ENCODE results near the gene SHANK3.
A peak's percentile ranks its signal among the peaks of the same experiment; 100 is the strongest.
"Not testable (repeated sequence)": the region's sequence is repeated elsewhere in the genome, so short reads cannot be mapped to it uniquely, and the experiment has no call there.

The SHANK3 gene

DNA sequence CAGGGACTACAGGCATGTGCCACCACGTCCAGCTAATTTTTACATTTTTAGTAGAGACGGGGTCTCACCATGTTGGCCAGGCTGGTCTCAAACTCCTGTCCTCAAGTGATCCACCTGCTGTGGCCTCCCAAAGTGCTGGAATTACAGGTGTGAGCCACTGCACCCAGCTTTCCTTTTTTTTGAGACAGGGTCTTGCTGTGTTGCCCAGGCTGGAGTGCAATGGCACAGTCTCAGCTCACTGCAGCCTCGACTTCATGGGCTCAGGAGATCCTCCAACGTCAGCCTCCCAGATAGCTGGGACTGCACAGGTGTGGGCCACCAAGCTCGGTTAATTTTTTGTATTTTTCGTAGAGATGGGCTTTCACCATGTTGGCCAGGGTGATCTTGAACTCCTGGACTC, 18.0 kb upstream of the SHANK3 start:
- not testable (repeated sequence) for DNase-seq

DNA sequence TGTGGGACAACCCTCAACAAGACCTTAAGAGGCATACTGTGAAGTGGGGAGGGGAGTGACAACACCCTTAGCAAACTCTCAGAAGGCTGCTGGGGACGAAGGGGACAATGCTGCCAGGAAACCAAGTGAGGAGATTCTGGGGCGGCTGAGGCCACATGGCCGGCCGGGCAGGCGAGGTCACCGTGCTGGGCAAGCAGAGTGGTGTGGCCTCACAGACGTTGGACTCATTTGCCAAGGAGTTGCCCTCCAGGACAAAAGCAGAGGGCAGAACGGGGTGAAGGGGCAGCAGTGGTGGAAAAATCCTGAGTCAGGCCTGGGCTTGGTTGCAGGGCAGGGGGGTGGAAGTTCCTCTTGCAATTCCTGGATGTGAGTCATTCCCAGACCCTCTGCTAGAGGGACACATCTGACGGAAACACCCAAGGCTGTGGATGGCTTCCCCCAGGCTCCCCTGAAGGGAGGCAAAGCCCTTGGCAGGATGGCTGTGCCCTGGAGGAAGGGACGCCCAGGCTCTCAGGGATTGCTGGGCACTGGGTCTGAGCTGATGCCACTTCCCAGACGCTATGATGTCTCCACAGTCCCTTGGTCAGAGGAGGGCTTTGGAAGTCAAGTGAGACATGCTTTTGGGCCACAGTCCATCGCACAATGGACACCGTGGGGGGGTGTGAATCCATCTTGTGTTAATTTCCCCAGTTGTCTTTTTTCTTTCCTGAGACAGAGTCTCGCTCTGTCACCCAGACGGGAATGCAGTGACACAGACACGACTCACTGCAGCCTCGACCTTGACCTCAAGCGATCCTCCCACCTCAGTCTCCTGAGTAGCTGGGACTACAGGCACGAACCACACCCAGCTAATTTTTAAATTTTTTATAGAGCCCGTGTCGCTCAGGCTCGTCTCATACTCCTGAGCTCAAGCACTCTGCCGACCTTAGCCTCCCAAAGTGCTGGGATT, 16.2 kb upstream of the SHANK3 start:
- no peak for DNase-seq

DNA sequence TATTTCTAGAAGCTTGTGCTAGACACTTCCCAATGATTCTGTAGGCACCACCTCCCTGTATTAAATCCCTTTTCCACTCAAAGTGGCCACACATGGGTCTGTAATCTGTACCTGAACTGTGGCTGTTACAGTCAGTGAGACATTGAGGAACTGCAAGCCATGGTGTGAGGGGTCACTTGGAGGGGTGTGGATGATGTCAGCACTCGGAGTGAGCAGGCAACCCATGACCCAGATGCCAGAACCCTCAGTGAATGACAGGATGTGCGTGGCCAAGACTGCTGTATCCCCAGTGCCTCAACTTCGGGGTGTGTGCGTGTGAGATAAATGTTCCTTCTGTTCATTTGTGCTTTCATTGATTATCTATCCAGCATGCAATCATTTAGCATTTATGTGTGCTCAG, 14.7 kb upstream of the SHANK3 start:
- no peak for DNase-seq

DNA sequence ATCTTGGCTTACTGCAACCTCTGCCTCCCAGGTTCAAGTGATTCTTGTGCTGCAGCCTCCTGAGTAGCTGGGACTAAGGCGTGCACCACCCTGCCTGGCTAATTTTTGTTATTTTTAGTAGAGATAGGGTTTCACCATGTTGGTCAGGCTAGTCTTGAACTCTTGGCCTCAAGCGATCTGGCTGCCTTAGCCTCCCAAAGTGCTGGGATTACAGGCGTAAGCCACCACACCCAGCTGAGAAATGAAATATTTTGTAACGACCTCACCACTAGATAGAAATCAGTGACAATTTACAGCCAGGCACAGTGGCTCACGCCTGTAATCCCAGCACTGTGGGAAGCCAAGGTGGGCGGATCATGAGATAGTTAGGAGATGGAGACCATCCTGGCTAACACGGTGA, 12.9 kb upstream of the SHANK3 start:
- not testable (repeated sequence) for DNase-seq

DNA sequence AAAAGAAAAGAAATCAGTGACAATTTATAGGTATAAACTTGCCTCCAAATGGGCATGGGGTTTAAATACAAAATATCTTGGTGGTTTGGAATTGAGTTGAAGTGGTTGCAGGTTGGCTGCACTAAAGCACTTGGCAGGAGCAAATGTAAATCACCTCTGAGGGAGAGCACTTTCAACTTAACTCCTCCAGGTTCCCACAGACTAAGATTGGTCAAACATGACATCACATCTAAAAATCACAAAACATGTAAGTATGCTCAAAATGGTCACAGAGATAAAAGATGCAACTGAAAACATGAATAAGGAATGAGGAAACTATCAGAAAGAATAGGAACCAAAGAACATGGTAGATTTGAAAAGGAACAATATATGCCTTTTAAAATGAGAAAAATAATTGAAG, 12.3 kb upstream of the SHANK3 start:
- no peak for DNase-seq

DNA sequence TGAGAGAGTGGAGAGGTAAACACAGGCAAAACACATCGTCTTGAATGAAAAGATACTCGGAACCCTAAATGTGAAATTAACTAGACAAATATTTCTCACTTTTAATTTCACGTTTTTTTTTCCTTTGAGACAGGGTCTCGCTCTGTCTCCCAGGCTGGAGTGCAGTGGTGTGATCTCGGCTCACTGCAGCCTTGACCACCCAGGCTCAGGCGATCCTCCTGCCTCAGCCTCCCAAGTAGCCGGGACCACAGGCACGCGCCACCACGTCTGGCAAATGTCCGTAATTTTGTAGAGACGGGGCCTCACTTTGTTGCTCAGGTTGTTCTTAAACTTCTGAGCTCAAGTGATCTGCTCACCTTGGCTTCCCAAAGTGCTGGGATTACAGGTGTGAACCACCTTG, 7.4 kb upstream of the SHANK3 start:
- no peak for DNase-seq

DNA sequence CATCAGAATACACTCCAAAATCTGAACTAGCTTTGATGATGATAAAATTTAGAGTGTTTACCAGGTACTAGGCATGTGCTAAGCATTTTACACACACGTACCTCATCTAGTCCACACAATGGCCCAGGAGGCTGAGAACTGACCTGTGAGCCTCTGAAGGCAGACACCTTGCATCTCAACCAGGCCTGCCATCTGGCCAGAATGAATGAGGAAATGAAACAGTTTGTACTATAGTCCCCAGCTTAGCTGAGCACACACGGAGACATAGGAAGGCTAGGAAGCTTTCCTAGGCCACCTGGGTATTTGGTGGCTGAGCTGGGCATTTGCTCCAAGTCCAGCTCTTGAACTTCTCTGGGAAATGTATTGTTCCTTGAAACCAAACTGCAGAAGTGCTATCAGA, 6.9 kb upstream of the SHANK3 start:
- DNase-seq = no peak

DNA sequence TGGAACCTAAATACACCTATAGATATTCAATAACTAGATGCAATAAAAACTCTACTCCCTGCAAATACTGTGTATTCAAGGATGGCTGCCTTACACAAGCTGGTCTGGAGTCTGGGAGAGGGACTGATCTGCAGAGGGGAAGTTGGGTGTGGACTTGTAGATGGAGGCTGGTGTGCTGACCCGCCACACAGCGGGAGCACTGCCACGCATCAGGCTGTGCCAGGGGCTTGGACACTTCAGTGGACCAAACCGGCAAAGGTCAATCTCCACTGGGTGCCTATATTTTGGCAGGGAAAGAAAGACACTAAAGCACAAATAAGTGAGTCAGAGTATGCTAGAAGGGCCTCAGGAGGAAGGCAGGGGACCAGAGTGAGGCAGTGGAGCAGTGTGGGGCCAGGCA, 2.1 kb upstream of the SHANK3 start:
- DNase-seq = no peak

DNA sequence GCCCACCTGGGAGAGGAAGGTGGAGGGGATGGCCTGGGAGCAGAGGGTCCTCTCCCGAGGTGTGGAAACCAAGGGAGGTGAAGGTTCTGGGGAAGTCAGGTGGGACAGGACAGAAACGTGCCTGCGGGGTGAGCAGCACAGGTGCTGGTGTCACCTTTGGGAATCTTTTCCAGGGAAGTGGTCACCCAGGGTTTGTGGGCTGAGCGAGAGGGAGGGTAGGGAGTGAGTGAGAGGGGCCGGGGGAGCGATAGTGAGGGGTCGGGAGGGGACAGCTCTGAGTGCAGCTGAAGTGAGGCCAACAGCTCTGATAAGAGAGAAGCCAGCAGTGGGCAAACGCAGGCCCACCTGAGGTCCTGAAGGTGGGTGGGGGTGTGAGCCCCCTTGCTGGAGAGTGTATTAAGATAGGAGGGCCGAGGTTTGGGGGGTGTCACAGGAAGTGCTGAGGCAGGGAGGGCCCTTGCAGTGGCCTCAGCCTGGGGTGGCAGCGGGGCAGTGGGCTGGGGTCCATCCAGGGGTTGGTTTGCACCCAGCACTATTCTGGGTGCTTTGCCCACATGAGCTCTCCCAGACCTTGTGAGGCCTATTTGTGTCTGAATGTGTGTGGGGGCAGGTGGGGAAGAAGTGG, 1.6 kb upstream of the SHANK3 start:
- DNase-seq = no peak

DNA sequence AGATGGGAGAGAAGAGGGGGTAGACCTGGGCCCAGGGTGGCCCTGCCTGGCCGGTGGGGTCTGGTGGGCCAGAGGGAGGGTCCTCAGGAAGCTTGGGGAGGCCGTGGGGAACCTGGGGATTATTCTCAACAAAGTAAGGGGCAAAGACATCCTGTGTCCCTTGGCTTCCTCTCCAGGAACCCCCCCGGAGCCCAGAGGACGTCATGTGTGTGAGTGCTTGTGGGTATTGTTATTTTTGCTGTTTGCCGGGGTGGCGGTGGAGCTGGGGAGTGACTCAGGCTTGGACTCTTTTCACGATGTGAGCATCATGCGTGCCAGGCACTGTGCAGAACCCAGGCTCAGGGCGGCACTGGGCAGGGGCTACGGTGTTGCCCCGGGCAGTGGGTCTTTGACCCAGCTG, 982 bp upstream of the SHANK3 start:
- no peak for DNase-seq

DNA sequence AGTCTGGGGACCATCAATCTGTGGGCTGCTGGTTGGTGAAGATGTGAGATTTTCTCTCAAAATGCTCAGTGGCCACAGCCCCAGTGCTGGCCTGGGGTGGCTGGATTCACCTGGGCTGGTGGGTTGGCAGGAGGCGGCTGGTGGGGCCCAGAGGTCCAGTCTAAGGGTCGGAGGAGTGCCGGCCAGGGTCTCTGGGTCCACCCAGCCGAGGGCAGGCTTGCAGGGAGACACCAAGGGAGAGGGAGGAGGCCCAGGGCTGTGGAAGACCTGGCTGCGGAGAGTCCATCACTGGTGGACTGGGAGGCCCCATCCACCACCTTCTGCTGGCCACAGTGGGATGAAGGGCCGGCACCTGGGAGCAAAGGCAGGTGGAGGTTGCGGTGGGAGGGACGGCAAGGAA, 582 bp upstream of the SHANK3 start:
- no peak for DNase-seq

DNA sequence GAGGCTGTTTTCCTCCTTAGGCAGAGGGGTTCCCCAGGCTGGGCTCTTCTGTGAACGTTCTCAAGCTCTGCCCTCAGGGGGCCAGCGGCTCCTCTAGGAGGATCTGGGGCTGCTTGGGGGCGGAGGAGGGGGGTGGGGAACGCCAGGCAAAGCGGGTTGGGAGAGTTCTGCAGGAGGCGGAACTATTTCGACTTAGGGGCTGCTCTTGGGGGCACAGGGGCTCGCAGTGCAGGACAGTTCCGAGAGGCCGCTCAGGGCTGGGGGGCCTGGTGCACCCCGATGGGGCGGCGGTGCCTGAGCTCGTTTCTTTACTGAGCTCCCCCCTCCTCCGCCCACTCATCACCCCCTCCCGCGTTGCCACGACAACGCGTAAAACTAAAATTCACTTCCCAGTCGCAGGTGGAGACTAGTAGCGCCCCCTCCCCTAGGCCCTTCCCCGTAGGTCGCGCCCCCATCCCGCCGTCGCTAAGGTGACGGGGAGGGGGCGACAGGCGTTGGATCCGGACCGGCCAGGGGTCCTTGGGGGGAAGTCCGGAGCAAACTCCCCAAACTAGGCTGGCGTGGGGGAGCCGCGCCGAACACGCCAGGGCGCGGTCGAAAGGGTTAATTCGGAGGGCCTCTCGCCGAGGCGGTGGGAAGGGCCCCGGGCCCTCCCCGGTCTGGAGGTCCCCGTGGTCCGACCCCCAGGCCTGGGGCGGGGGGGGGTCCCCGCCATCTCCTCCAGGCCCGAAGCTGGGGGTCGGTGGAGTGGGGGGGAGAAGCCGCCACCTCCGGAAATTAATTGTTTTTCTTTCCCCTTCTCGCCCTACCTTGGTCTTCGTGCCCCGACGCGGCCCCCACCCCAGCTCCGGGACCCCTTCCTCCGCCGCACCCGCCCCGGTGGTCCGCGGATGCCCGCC, 857 bp downstream of the SHANK3 start:
- no peak for DNase-seq

DNA sequence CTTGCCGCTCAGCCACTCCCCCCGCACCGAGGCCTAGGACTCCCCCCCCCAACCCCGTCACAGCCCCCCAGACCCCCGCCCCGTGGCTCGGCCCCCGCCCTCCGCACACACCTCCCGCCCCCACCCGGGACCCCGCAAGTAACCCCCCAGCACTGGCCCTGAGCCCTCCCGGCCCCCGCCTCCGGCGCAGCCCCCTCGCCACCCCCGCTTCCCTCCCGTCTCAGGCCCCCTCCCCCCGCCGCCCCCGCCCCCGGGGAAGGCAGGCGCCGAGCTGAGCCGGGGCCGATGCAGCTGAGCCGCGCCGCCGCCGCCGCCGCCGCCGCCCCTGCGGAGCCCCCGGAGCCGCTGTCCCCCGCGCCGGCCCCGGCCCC, 1.5 kb downstream of the SHANK3 start:
- no peak for DNase-seq

DNA sequence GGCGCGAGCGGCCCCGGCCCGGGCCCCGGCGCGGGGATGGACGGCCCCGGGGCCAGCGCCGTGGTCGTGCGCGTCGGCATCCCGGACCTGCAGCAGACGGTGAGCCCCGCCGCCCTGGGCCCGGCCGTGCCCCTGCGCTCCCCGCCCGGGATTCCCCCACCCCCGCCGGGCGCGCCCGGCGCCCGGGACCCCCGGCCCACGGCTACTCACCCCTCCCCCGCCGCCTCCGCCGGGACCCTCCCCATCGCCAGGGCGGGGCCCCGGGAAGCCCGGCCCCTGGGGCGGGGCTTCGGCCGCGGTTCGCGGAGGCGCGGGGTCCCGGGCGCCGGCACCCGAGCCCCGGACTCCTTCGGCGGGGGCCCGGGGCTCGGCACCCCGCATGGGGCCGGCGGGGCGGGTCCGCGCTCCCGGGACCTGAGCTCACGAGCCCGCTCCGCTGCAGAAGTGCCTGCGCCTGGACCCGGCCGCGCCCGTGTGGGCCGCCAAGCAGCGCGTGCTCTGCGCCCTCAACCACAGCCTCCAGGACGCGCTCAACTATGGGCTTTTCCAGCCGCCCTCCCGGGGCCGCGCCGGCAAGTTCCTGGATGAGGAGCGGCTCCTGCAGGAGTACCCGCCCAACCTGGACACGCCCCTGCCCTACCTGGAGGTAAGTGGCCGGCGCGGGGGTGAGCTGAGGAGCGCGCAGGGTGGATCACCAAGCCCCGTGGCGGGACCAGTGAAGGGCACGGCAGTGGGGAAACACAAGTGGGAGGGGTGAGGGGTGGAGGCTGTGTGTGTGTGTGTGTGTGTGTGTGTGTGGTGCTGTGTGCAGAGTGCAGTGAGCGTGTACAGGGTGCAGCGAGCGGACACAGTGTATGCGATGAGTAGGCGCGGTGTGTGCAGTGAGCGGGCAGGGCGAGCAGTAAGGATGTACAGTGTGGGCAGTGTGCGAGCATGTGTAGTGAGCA, 2.3 kb downstream of the SHANK3 start:
- peak; percentile 24 for DNase-seq

DNA sequence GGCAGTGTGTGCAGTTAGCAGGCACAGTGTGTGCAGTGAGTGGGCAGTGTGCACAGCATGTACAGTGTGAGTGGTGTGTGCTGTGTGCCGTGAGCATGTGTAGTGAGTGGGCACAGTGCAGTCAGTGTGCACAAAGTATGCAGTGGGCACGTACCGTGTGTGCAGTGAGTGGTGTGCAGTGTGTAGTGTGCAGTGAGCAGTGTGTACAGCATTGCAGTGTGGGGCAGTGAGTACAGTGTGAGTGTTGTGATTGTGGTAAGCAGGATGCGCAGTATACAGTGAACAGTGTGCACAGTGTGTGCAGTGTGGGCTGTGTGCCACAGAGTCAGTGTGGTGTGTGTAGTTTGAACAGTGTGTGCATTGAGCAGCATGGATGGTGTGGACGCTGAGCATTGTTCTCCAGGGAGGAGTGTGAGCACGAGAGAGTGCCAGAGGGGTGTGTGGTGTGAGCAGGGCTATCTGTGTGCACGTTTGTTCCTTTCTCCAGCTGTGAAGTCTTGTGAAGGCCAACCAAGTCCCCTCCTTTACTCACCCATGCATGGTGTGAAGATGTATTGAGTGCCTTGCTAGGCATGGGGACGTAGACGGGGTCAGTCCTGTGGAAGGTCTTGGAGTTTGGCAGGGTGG, 3.0 kb downstream of the SHANK3 start:
- no peak for DNase-seq

DNA sequence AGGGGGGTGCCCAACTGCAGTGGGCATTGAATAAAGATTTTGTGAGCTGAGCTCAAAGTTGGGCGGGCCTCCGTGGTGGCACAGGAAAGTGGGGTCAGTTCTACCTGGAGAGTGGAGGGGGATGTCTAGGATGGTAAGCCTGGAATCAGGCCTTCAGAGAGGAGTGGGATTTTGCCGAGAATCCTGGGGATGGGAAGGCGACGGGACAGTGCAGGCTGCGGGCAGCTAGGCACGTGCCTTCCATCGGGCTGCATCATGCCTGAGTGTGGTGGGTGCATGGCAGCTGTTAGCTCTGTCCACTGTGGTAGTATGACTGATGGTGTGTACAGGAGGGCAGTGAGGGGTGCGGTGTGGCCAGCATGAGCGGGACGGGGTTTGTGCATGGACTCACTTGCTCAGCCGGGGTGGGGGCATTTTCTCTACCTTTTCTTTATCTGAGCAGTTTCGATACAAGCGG, 3.6 kb downstream of the SHANK3 start:
- no peak for DNase-seq

DNA sequence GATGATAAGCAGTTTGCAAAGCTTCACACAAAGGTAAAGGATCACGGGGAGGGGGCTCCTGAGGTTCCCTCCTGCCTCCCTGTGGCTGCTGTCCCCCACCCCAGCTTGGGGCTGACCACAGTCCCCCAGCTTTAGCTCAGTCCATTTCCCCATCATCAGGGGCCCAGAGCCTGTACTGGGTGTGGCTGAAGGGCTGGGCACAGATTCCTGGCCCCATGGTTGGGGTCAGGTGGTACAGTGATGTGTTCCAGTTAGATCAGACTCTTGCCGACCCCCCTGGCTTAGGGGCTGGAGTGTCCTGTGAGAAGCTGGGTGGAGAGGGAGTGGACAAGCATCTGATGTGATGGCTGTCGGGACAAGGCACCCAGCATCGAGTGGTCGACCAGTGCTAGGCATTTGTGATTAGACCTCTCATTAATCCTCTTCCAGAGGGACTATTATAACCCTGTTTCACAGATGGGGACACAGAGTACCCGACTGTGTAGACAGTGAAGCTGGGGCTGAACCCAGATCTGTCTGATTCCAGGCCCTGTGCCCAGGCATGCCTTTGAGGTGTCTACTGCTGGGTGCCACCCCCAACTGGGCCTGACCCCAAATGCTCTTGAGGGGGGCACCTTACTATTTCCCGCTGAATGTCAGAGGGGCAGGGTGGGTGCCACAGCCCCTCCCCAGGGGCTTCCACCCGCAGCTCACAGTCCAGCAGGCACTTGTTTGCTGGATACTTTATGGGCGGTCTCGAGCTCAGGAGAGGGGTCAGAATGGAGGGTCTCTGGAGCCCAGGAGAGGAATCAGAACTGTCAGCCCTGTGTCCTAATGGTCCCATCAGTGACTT, 4.3 kb downstream of the SHANK3 start:
- no peak for DNase-seq

DNA sequence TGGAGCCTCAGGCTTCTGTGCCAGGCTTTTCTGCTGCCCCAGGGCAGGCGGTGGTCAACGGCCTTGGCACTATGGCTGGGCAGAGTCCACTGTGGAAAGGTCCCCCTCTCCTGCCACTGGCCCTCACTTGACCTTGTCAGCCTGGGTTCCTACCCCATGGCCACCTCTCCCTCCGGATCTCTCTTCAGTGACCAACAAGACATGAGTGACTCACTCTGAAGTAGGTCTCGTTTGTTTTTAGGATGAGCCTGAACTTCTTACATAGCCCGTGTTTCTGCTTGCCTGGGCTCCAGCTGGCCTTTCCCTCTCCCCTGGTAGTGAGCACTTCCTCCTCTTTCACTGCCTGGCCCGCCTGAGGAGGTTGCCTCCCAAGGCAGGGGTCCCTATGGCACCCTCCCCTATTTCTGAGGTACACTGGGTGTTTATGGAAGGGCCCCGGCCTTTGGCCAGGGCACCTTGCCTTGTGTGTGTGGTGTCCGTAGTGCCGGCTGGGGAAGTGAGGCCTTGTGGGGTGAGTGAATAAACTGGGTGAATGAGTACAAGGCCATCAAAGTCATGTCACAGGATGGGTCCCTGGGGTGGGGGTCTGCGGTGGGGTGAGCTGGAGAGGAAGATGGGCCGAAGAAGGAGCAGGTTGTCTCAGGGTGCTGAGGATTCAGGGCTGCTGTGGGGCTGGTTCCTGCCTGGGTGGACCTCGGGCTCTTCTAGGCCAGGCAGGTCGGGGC, 5.0 kb downstream of the SHANK3 start:
- DNase-seq = no peak

DNA sequence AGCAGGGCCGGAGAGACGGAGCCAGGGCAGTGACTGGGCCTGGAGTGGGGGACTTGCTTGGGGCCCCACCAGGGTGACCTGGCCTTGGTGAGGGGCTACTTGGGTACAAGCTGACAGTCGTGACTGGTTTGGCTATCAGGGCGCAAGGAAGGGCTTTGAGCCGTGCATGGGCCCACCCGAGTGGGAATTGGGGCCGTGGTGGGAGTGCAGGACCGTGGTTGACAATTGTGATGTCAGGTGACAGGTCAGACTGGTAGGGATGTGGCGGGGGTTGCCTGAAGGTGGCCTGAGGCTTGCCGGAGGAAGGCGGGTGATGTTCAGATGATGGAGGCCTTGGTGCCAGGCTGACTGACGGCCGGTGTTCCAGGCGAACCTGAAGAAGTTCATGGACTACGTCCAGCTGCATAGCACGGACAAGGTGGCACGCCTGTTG, 5.6 kb downstream of the SHANK3 start:
- no peak for DNase-seq

All from activated CD4-positive, alpha-beta T cell treated with anti-CD3 and anti-CD28 coated beads for 48 hours (primary cell).